Activated CD4-positive, alpha-beta T cell treated with anti-CD3 and anti-CD28 coated beads, Interleukin-2, amount 10 ng/mL, durations not matched to agents 7 days and 5 days (primary cell): ENCODE results near the gene DOCK10. TPM values are rescaled to one million over a fixed set of nuclear protein-coding genes. Genes with fewer than 3 reads are reported as not detected.
"Not testable (repeated sequence)": the region's sequence is repeated elsewhere in the genome, so short reads cannot be mapped to it uniquely, and the experiment has no call there.

Source experiments
- CTCF ChIA-PET: fragments of 350-600 bp; sonication (Branson Sonifier 250); formaldehyde crosslinking; loops from one replicate; lab custom pipeline; 2021; ENCODE audit warnings: antibody characterized with exemption; lab: Charles Lee
- POLR2A ChIA-PET: fragments of 350-600 bp; sonication (Branson Sonifier 250); formaldehyde crosslinking; loops from one replicate; lab custom pipeline; 2021; ENCODE audit warnings: antibody characterized with exemption; lab: Charles Lee
- DNase-seq: peaks from one replicate; pipeline ENCODE4 v3.0.0-alpha.2; 2020
- H3K27ac Mint-ChIP-seq: one replicate; pipeline ENCODE4 v1.8.0; 2021; ENCODE audit warnings: mild to moderate bottlenecking, moderate library complexity, mixed read lengths
- H3K27me3 Mint-ChIP-seq: one replicate; pipeline ENCODE4 v1.8.0; 2021; ENCODE audit warnings: mixed read lengths
- H3K36me3 Mint-ChIP-seq: one replicate; pipeline ENCODE4 v1.8.0; 2021; ENCODE audit warnings: low read depth, mixed read lengths
- H3K4me1 Mint-ChIP-seq: one replicate; pipeline ENCODE4 v1.8.0; 2021; ENCODE audit warnings: mixed read lengths
- H3K4me3 Mint-ChIP-seq: one replicate; pipeline ENCODE4 v1.8.0; 2021; ENCODE audit warnings: mild to moderate bottlenecking, moderate library complexity, mixed read lengths
- H3K9me3 Mint-ChIP-seq: one replicate; pipeline ENCODE4 v1.8.0; 2021; ENCODE audit warnings: mixed read lengths
- total RNA-seq, 2 experiments: library from RNA; stranded (reverse); gene quantifications; one replicate each; pipeline ENCODE4 v1.2.3, GENCODE V29; 2021

Gene DOCK10
- total RNA-seq, 2 experiments from 2014 or later = 269 to 281 TPM

- Mint-ChIP-seq H3K4me3 (no peak overlapping the region), H3K27me3 (no peaks in the 10 kb centered on the region), H3K36me3 (peaks cover 32% of the 10 kb centered on the region), H3K4me1 (peaks cover 40% of the 10 kb centered on the region), H3K9me3 (no peaks in the 10 kb centered on the region), H3K27ac (no peak overlapping the region)
- no peak for DNase-seq
- POLR2A ChIA-PET = no interaction called here
- CTCF ChIA-PET = interaction anchor here (0.9 to 1.8 kb wide), 3 partner anchors 9 to 38 kb away, joined by 3 to 5 read pairs (median 3); no protein-coding TSS in a partner anchor
Measured at GRCh38 chr2:224919472-224920110, 122.7 kb downstream of the DOCK10 start.

GRCh38 chr2:224918626-224919471 lies 123.4 kb downstream of the DOCK10 start:
- H3K36me3 Mint-ChIP-seq = peaks cover 24% of the 10 kb centered on the region
- no peak overlapping the region for H3K27ac Mint-ChIP-seq
- H3K27me3 Mint-ChIP-seq = no peaks in the 10 kb centered on the region
- H3K9me3 Mint-ChIP-seq = no peaks in the 10 kb centered on the region
- ChIA-PET POLR2A (no interaction called here), CTCF (interaction anchor here (1.8 kb wide), 1 partner anchor 8 kb away, joined by 5 read pairs; no protein-coding TSS in a partner anchor)
- H3K4me3 Mint-ChIP-seq = no peak overlapping the region
- no peak for DNase-seq
- H3K4me1 Mint-ChIP-seq = peaks cover 32% of the 10 kb centered on the region

GRCh38 chr2:224917246-224917645 lies 125.0 kb downstream of the DOCK10 start:
- H3K9me3 Mint-ChIP-seq, H3K27ac Mint-ChIP-seq, H3K4me3 Mint-ChIP-seq, H3K27me3 Mint-ChIP-seq, POLR2A ChIA-PET, DNase-seq: not testable (repeated sequence)
- Mint-ChIP-seq H3K4me1 (peaks cover 17% of the 10 kb centered on the region), H3K36me3 (peaks cover 15% of the 10 kb centered on the region)
- CTCF ChIA-PET = interaction anchor here (0.6 to 1.9 kb wide), 3 partner anchors 22 to 84 kb away, joined by 3 to 6 read pairs (median 4); no protein-coding TSS in a partner anchor

- Mint-ChIP-seq H3K27me3 (no peaks in the 10 kb centered on the region), H3K27ac (no peak overlapping the region), H3K4me3 (no peak overlapping the region), H3K4me1 (peaks cover 24% of the 10 kb centered on the region), H3K36me3 (peaks cover 28% of the 10 kb centered on the region), H3K9me3 (no peaks in the 10 kb centered on the region)
- ChIA-PET CTCF (interaction anchor here (1.5 kb wide), 1 partner anchor 16 kb away, joined by 3 read pairs; no protein-coding TSS in a partner anchor), POLR2A (no interaction called here)
- no peak for DNase-seq
Measured at GRCh38 chr2:224915136-224915535, 127.1 kb downstream of the DOCK10 start.

- H3K27ac Mint-ChIP-seq = no peak overlapping the region
- ChIA-PET POLR2A (no interaction called here), CTCF (interaction anchor here (1.9 to 2.6 kb wide), 2 partner anchors 10 to 93 kb away, joined by 5 to 9 read pairs; no protein-coding TSS in a partner anchor)
- H3K9me3 Mint-ChIP-seq = peaks cover 4% of the 10 kb centered on the region
- peaks cover 59% of the 10 kb centered on the region for H3K36me3 Mint-ChIP-seq
- DNase-seq = no peak
- H3K27me3 Mint-ChIP-seq = no peaks in the 10 kb centered on the region
- peaks cover 52% of the 10 kb centered on the region for H3K4me1 Mint-ChIP-seq
- H3K4me3 Mint-ChIP-seq = no peak overlapping the region
Measured at GRCh38 chr2:224910574-224910925, 131.7 kb downstream of the DOCK10 start.

GRCh38 chr2:224909885-224910573 lies 132.2 kb downstream of the DOCK10 start:
- Mint-ChIP-seq H3K4me1 (peaks cover 52% of the 10 kb centered on the region), H3K36me3 (peaks cover 58% of the 10 kb centered on the region), H3K27ac (no peak overlapping the region), H3K27me3 (no peaks in the 10 kb centered on the region), H3K9me3 (peaks cover 4% of the 10 kb centered on the region), H3K4me3 (no peak overlapping the region)
- no peak for DNase-seq
- ChIA-PET POLR2A (no interaction called here), CTCF (interaction anchor here (1.9 to 2.6 kb wide), 2 partner anchors 10 to 93 kb away, joined by 5 to 9 read pairs; no protein-coding TSS in a partner anchor)

GRCh38 chr2:224908818-224909217 lies 133.4 kb downstream of the DOCK10 start:
- H3K4me3 Mint-ChIP-seq = no peak overlapping the region
- ChIA-PET CTCF (interaction anchor here (1.2 kb wide), 1 partner anchor 14 kb away, joined by 5 read pairs; no protein-coding TSS in a partner anchor), POLR2A (no interaction called here)
- H3K4me1 Mint-ChIP-seq = peaks cover 55% of the 10 kb centered on the region
- H3K9me3 Mint-ChIP-seq = peaks cover 4% of the 10 kb centered on the region
- DNase-seq = no peak
- H3K27ac Mint-ChIP-seq = peak overlapping the region; percentile 28
- peaks cover 61% of the 10 kb centered on the region for H3K36me3 Mint-ChIP-seq
- no peaks in the 10 kb centered on the region for H3K27me3 Mint-ChIP-seq

- Mint-ChIP-seq H3K27ac (no peak overlapping the region), H3K4me1 (peaks cover 49% of the 10 kb centered on the region), H3K27me3 (no peaks in the 10 kb centered on the region), H3K4me3 (no peak overlapping the region), H3K36me3 (peaks cover 61% of the 10 kb centered on the region), H3K9me3 (peaks cover 4% of the 10 kb centered on the region)
- ChIA-PET CTCF (no interaction called here), POLR2A (no interaction called here)
- DNase-seq = no peak
Measured at GRCh38 chr2:224904381-224904780, 137.9 kb downstream of the DOCK10 start.

GRCh38 chr2:224903621-224904020 lies 138.6 kb downstream of the DOCK10 start:
- ChIA-PET POLR2A (no interaction called here), CTCF (interaction anchor here (0.6 kb wide), 1 partner anchor 500 kb away, joined by 3 read pairs; no protein-coding TSS in a partner anchor)
- Mint-ChIP-seq H3K4me1 (peaks cover 45% of the 10 kb centered on the region), H3K4me3 (no peak overlapping the region), H3K27ac (no peak overlapping the region), H3K27me3 (no peaks in the 10 kb centered on the region), H3K9me3 (peaks cover 4% of the 10 kb centered on the region), H3K36me3 (peaks cover 56% of the 10 kb centered on the region)
- DNase-seq = no peak

- Mint-ChIP-seq H3K27ac (no peak overlapping the region), H3K9me3 (no peaks in the 10 kb centered on the region), H3K4me3 (no peak overlapping the region), H3K36me3 (peaks cover 52% of the 10 kb centered on the region), H3K4me1 (peaks cover 46% of the 10 kb centered on the region), H3K27me3 (no peaks in the 10 kb centered on the region)
- no peak for DNase-seq
- ChIA-PET CTCF (interaction anchor here (0.8 to 1.4 kb wide), 2 partner anchors 10 to 26 kb away, joined by 3 to 5 read pairs; no protein-coding TSS in a partner anchor), POLR2A (no interaction called here)
Measured at GRCh38 chr2:224901121-224901676, 141.1 kb downstream of the DOCK10 start.

GRCh38 chr2:224895377-224895776 lies 146.9 kb downstream of the DOCK10 start:
- H3K36me3 Mint-ChIP-seq = peaks cover 75% of the 10 kb centered on the region
- ChIA-PET CTCF (interaction anchor here (1.0 to 2.0 kb wide), 5 partner anchors 12 to 48 kb away, joined by 3 to 6 read pairs (median 4); no protein-coding TSS in a partner anchor), POLR2A (no interaction called here)
- peaks cover 58% of the 10 kb centered on the region for H3K4me1 Mint-ChIP-seq
- H3K27ac Mint-ChIP-seq = peak overlapping the region; percentile 86
- H3K4me3 Mint-ChIP-seq = no peak overlapping the region
- no peaks in the 10 kb centered on the region for H3K27me3 Mint-ChIP-seq
- DNase-seq = no peak
- no peaks in the 10 kb centered on the region for H3K9me3 Mint-ChIP-seq

- Mint-ChIP-seq H3K27me3 (no peaks in the 10 kb centered on the region), H3K9me3 (no peaks in the 10 kb centered on the region), H3K4me1 (peaks cover 61% of the 10 kb centered on the region), H3K27ac (peak overlapping the region; percentile 86), H3K36me3 (peaks cover 80% of the 10 kb centered on the region), H3K4me3 (peak overlapping the region; percentile 46)
- peak; percentile 16 for DNase-seq
- POLR2A ChIA-PET = no interaction called here
- CTCF ChIA-PET = interaction anchor here (1.0 to 2.0 kb wide), 5 partner anchors 11 to 49 kb away, joined by 3 to 6 read pairs (median 4); no protein-coding TSS in a partner anchor
Measured at GRCh38 chr2:224894356-224894755, 147.9 kb downstream of the DOCK10 start.
